Esophagus squamous epithelium (tissue), 4 donors: Measurements from ENCODE around the gene LCE3E.

Experiments
- CTCF ChIP-seq, 6 experiments: fragments of 450-650 bp in 4 of 6; fragments of 200-600 bp in 2 of 6; sonication (generic) in 2 of 6; IDR thresholded peaks; one replicate each; pipeline ENCODE4 v1.5.1; 2016 to 2019; ENCODE audit warnings: antibody characterized with exemption in 6 of 6, mild to moderate bottlenecking in 4 of 6, moderate library complexity in 4 of 6
- POLR2A ChIP-seq, 4 donors: fragments of 450-650 bp; IDR thresholded peaks; one replicate each; pipeline ENCODE4 v1.6.1; 2017; ENCODE audit warnings: antibody characterized with exemption in 4 of 4, mild to moderate bottlenecking in 4 of 4, moderate library complexity in 3 of 4

GRCh38 chr1:152520561-152521090, 46.0 kb downstream of the LCE3E start:
- TF ChIP-seq CTCF (IDR thresholded peaks at IDR 0.05) (no peak), POLR2A (IDR thresholded peaks at IDR 0.05) (no peak)
